Gastrocnemius medialis (tissue), 4 donors: ENCODE measurements around the gene PRUNE2.

Source experiments
- CTCF ChIP-seq, 5 experiments: fragments of 450-650 bp in 3 of 5; fragments of 200-600 bp in 2 of 5; sonication (generic) in 2 of 5; IDR thresholded peaks in 4 of 5; conservative IDR thresholded peaks in 1 of 5; 1 replicate in 4 of 5; 2 replicates in 1 of 5; pipeline ENCODE4 v1.5.1; 2016 to 2019; ENCODE audit warnings: antibody characterized with exemption in 5 of 5, mild to moderate bottlenecking in 3 of 5, moderate library complexity in 3 of 5
- POLR2A ChIP-seq, 2 donors: fragments of 450-650 bp; IDR thresholded peaks; one replicate each; pipeline ENCODE4 v1.6.1; 2017; ENCODE audit warnings: antibody characterized with exemption in 2 of 2, mild to moderate bottlenecking in 2 of 2, moderate library complexity in 2 of 2

GRCh38 chr9:76766126-76766525, 139.8 kb downstream of the PRUNE2 start:
- no peak for TF ChIP-seq CTCF (IDR thresholded peaks at IDR 0.05 in 4 of 5, conservative IDR thresholded peaks at IDR 0.05 in 1 of 5)
- no peak for TF ChIP-seq POLR2A (IDR thresholded peaks at IDR 0.05)
